Muscle of back (tissue), 11 donors: Measurements from ENCODE around the gene IGSF21. TPM values are rescaled to one million over a fixed set of nuclear protein-coding genes. Genes with fewer than 3 reads are reported as not detected.
A peak's percentile ranks its signal among the peaks of the same experiment; 100 is the strongest.

Source experiments
- DNase-seq, 3 donors: peaks; one replicate each; pipeline versions ENCODE4 v3.0.0 to v3.0.0-alpha.2; 2013
- polyA plus RNA-seq, 10 donors: library from polyadenylated mRNA; unstranded; fragments of 120-200 nt; gene quantifications; one replicate each; pipeline ENCODE4 v1.2.1, GENCODE V29; 2013; ENCODE audit not compliant: insufficient read length in 10 of 10

Gene IGSF21
- polyA plus RNA-seq, 10 donors, result 0.08 to 1.0 (median 0.31) TPM; not detected in 4

GRCh38 chr1:18118491-18118890, 10.9 kb downstream of the IGSF21 start:
- no peak for DNase-seq

DNA sequence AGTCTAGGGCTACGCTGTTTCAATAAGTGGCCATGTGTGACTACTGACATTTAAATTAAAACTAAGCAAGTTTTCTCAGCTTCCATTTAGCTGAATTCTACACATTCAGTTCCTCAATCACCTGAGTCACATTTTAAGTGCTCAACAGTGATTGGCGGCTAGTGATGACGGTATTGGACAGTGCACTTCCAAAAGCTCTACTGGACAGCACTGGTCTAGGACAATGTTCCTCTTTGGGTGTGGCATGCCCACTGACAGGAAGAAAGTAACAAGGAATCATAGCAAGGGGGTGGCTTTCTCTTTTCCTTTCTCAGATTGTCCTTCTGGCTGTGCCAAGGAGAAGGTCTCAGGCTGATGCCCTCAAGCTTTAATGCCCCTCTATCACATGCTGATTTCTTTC, 11.7 kb downstream of the IGSF21 start:
- DNase-seq, result no peak

DNA sequence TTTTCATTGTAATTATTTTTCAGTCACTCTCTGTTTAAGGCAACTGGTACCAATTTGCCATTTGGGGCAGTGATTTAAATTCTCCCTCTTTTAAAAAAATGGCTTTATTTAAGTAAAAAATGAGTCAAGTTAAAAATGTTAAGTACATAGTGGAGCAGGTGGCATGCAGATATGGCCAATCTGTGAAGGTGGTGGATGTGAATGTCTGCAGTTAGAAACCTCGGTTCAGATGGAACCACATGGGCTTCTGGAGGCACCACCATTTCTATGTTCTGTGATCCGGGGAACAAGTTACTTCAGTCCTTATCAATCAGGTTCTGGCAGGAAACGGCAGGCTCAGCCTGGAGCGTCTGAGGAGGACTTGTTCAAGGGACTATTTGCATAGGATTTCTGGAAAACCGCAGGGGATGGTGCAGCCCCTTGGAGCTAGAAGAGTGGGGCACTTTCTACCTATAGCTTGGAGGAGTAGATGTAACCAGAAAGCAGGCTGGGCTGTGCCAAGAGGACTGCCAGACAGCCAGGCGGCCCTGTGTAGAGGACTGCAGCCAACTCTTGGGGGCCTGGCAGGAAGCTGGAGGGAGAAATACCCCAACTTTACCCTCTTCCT, 12.3 kb downstream of the IGSF21 start:
- no peak for DNase-seq

GRCh38 chr1:18120638-18121037, 13.0 kb downstream of the IGSF21 start:
- no peak for DNase-seq

GRCh38 chr1:18121072-18121820, 13.6 kb downstream of the IGSF21 start:
- no peak for DNase-seq

DNA sequence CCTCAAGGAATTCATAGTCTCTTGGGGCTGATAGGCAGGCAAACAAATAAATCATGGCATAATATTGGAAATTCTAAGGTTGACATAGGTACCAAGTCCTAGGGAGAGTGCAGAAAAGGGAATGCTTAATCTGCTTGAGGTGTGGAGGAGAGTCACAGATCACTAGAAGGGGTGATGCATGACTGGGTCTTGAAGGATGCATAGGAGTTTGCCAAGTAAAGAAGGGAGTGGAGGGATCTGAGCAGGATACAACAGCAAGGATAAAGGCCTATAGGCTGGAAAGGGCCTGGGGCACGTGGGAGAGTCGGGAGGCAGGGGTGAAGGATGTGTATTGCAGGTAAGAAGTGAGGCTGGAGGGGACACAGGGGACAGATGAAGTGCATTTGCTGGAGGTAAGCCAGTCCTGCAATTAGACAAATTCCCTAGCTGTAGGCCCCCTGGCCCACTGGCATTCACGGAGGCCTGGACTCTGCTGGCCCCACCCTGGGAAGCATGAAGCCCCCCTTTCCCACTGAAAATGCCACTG, 15.9 kb downstream of the IGSF21 start:
- no peak for DNase-seq

DNA sequence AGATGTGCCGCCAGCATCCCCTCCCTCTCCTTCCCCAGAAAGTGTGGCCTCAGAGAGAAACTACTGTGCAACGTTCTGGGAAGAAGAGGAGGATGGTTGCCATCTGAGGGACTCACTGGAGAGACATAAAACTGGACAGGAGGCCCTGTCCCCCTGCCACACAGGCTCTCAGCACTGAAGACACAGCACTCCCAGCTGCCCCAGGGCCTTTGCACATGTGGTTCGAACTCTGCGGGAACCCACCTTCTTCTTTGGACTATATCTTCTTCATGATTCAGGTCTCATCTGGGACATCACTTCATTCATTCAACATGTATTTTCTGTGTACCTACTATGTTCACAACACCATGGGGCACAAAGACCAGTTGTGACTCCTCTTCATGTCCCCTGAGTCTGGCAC, 17.4 kb downstream of the IGSF21 start:
- DNase-seq, result no peak

DNA sequence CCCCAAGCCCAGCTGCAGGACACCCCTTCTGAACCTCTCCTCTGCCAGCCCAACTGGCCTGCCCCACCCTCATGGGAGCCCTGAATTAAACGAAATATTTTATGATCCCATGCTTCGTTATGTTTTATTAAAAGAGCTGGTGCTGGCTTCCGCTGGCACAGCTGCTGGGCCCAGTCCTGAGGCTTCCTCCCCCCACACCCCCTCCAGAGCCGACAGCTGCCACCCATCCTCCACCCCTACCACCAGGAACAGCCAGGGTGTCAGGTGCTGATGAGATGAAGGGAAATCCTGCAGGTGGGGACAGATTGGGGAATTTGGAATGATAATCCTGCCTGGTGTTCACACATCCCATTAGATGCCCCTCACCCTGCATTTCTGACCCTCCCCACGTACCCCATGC, 19.0 kb downstream of the IGSF21 start:
- peak in 1 of 3 donors; percentile 45 for DNase-seq

GRCh38 chr1:18128298-18128697, 20.7 kb downstream of the IGSF21 start:
- DNase-seq, result no peak

GRCh38 chr1:18130356-18130755, 22.8 kb downstream of the IGSF21 start:
- DNase-seq, result no peak

DNA sequence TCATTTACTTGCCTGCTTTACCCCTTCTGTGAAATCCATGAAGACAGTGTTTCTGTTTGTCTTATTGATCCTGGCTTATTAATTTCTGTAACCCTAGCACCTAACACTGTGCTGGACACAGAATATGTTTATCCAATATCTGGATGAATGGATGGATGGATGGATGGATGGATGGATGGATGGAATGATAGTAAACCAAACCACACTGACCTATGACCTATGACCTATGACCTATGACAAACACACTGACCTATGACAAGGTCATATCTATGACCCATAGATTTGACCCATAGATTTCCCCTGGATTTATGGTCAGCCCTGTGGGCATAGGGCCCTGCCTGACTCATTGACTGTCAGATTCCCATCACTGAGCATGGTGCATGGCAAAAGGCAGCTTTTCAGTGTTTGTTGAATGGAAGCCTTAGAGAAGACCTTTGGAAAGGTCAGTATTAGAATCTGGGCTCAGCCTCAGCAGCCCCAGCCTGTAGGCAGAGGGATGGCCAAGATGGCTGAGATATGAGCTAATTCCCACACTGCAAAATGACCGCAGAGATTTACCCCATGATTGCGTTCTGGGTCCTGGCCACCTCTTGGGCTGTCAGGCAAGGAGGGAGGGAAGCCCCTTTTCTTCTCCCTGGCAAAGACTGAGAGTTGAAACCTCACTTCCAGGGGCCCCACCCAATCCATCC, 24.6 kb downstream of the IGSF21 start:
- DNase-seq, result no peak

DNA sequence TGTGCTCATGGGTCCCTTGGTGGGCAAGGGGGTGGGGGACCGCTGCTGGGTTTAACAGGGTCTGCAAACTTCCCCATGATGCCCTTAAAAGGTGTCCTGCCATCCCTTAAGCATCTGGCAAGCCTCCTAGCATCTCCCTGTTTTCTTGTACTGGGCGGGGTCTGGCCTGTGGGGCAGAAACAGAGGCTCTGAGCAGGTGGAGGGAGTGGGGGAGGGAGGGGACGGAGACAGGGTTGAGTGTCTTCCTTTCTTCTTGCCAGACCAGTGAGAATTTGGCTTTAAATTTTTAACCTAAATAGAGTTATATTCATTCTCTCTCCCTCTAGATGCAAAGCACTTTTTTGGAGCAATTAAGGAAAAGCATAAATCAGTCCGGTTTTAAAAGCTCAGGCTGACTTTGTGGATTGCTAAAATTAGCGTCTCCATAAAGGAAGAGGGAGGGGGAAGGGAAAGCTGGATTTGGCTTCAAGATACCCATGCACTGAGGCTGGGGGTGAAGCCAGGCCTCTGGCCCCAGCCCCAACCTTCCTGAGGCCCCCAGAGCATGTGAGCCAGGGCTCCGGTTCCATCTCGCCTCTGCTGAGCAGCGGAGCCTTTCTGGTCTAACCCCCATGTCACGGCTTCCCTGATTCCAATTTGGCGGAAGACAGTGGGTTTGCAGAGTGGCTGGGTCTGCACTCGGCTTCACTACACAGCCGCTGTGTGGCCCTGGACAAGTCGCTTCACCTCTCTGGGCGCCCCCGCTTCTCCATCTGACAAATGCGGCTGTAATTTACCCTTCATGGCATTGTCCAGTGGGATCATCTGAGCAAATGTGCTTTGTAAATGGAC, 25.3 kb downstream of the IGSF21 start:
- DNase-seq, result no peak

GRCh38 chr1:18134324-18135046, 26.9 kb downstream of the IGSF21 start:
- no peak for DNase-seq

GRCh38 chr1:18137759-18138345, 30.3 kb downstream of the IGSF21 start:
- DNase-seq, result no peak

DNA sequence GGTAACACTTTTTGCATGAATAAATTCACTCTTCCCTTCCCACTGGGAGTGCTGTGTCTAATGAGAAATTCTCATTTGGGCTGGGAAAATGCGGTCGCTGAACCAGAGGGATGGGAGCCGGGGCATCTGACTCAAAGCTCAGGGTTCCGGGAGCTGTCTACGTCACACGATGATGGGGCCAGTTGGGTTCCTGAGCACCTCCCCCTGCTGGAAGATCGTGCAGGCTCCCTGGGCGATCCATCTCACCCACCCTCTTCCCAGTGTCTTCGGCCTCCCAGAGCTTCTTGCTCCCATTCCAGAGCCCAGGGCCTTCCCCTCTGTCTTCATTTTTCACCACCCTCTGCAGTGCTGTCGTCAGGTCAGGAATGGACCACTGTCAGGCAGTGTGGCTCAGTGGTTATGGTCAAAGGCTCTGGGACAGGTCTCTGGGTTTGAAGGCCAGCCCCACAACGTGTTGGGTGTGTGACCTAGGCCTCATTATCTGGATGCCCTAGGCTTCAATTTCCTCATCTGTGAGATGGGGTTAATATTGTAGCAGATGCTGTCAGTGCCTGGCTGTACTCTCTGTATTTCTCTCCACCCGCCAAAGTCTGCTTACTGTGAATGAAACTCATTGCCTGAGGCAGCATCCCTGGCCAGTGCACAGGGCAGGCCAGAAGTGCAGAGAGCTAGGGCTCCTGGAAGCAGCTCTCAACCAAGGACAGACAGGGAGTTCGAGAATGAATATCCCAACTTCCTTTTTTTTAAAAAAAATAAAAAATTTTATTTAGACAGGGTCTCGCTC, 31.8 kb downstream of the IGSF21 start:
- DNase-seq, result no peak

DNA sequence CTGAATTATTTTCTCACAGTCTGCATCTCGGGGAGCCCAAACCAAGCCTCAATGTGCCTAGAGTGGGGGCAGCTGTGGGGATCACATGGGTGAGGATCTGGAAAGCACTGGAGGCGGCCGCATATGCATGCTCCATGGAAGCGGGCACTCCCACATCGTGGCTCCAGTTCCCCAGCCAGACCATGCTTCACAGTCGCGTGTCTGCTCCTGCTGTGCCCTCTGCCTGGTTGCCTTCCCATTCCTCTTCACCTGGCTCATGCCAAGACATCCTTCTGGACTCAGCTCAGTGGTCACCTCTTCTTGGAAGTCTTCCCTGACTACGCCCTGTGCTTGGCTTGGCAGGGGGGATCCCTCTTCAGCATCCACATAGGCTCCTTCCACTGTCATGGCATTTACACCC, 32.8 kb downstream of the IGSF21 start:
- DNase-seq, result no peak

DNA sequence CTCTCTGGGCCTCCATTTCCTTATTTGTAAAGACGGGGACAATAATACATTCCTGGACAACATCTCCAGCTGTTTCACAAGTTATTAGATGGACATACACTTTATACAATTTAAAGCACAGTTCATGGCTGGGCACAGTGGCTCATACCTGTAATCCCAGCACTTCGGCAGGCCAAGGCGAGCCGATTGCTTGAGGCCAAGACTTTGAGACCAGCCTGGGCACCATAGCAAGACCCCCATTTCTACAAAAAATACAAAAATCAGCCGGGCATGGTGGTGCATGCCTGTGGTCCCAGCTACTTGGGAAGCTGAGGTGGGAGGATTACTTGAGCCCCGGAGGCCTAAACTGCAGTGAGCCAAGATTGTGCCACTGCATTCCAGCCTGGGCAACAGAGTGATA, 34.1 kb downstream of the IGSF21 start:
- no peak for DNase-seq

- DNase-seq, result no peak
Measured at GRCh38 chr1:18142471-18142870, 34.9 kb downstream of the IGSF21 start.

GRCh38 chr1:18142969-18143368, 35.4 kb downstream of the IGSF21 start:
- DNase-seq, result no peak

GRCh38 chr1:18144062-18144461, 36.5 kb downstream of the IGSF21 start:
- DNase-seq, result no peak
